Panc1 (cell line): ENCODE measurements around the gene ENOX2. TPM values are rescaled to one million over a fixed set of nuclear protein-coding genes. Genes with fewer than 3 reads are reported as not detected.

Source experiments
- ATAC-seq: fragments of 200-7000 bp; cut with Tn5 transposase; 2 replicates; pipeline ENCODE4 v1.9.1; 2020; ENCODE audit warnings: mild to moderate bottlenecking, moderate library complexity
- BruUV-seq: library from RNA; stranded (reverse); fragments of 400-500 nt; replicated peaks from 2 replicates; lab custom pipeline; 2021; lab: Mats Ljungman, UMichigan
- CTCF ChIA-PET: fragments of 300-600 bp; sonication (Branson Sonifier 250); formaldehyde crosslinking; loops from one replicate; lab custom pipeline; 2022; ENCODE audit warnings: antibody characterized with exemption; lab: Charles Lee
- POLR2A ChIA-PET: fragments of 300-600 bp; sonication (Branson Sonifier 250); formaldehyde crosslinking; loops from one replicate; lab custom pipeline; 2022; ENCODE audit warnings: antibody characterized with exemption; lab: Charles Lee
- DNase-seq: peaks from one replicate; pipeline ENCODE4 v3.0.0-alpha.2; 2010; ENCODE audit warnings: low read depth, low spot score
- H3K27ac ChIP-seq: 2 replicates; pipeline ENCODE4 v1.5.1; 2011; ENCODE audit warnings: mild to moderate bottlenecking, low read length, inconsistent platforms
- H3K27me3 ChIP-seq: fragments of 200-500 bp; sonication (Bioruptor generic); 2 replicates; pipeline ENCODE4 v1.6.0; 2014; ENCODE audit warnings: low read length, inconsistent platforms; ENCODE audit not compliant: control insufficient read depth, insufficient read depth
- H3K36me3 ChIP-seq: fragments of 200-500 bp; sonication (Bioruptor generic); 2 replicates; pipeline ENCODE4 v1.5.1; 2014; ENCODE audit warnings: inconsistent platforms, mild to moderate bottlenecking, low read length, moderate library complexity; ENCODE audit not compliant: control insufficient read depth, insufficient read depth
- H3K4me1 ChIP-seq: 2 replicates; pipeline ENCODE4 v1.5.1; 2011; ENCODE audit warnings: inconsistent platforms, mild to moderate bottlenecking, low read length, moderate library complexity; ENCODE audit not compliant: control insufficient read depth, insufficient read depth
- H3K4me3 ChIP-seq, 2 experiments: 2 replicates each; pipeline ENCODE4 v1.5.1; 2011 to 2012; ENCODE audit warnings: low read depth in 2 of 2, low read length in 2 of 2, mild to moderate bottlenecking in 2 of 2, inconsistent platforms in 1 of 2, moderate library complexity in 1 of 2
- H3K9me3 ChIP-seq: fragments of 200-500 bp; sonication (Bioruptor generic); 2 replicates; pipeline ENCODE4 v1.5.1; 2014; ENCODE audit warnings: low read depth, mild to moderate bottlenecking, inconsistent platforms, low read length, moderate library complexity; ENCODE audit not compliant: control insufficient read depth, insufficient read depth
- CTCF ChIP-seq: fragments of 450-650 bp; IDR thresholded peaks from 2 replicates; pipeline ENCODE4 v1.5.1; 2017; ENCODE audit warnings: mild to moderate bottlenecking
- POLR2AphosphoS5 ChIP-seq: IDR thresholded peaks from 2 replicates; pipeline ENCODE4 v1.6.1; 2012; ENCODE audit warnings: mild to moderate bottlenecking, low read depth, low read length, moderate library complexity
- REST ChIP-seq, 2 experiments: IDR thresholded peaks; 2 replicates each; pipeline ENCODE4 v1.6.1; 2011 to 2012; ENCODE audit warnings: low read depth in 2 of 2, control low read depth in 1 of 2, low read length in 1 of 2, mild to moderate bottlenecking in 1 of 2, moderate library complexity in 1 of 2; ENCODE audit not compliant: insufficient read depth in 1 of 2
- SIN3A ChIP-seq: IDR thresholded peaks from 2 replicates; pipeline ENCODE4 v1.6.1; 2012; ENCODE audit warnings: low read depth, mild to moderate bottlenecking, low read length, moderate library complexity, borderline replicate concordance; ENCODE audit not compliant: insufficient read depth
- TCF7L2 ChIP-seq: IDR thresholded peaks from 2 replicates; pipeline ENCODE4 v1.6.1; 2011; ENCODE audit warnings: mild to moderate bottlenecking, low read depth, low read length, inconsistent platforms
- in situ Hi-C: cut with HindIII; loops from 2 replicates; pipeline ENCODE4 v1.10.0; 2016; ENCODE audit warnings: low sequenced_read_pairs, low pct_unique_long_range_greater_than_20kb
- intact Hi-C: fragments of 100-400 bp; cut with micrococcal nuclease; formaldehyde crosslinking; loops from one replicate; pipeline ENCODE4 v1.10.0; 2022; ENCODE audit not compliant: unreplicated experiment
- total RNA-seq: library from RNA; stranded (reverse); gene quantifications from one replicate; pipeline ENCODE4 v1.2.1, GENCODE V29; 2021; ENCODE audit not compliant: unreplicated experiment

Gene ENOX2
- total RNA-seq, 1 experiment from 2014 or later = 12.4 TPM

- in situ Hi-C loops = no loop called here
- H3K9me3 ChIP-seq = no peaks in the 10 kb centered on the region
- no peak overlapping the region for H3K4me3 ChIP-seq
- POLR2A ChIA-PET = no interaction called here
- no peaks in the 10 kb centered on the region for H3K27me3 ChIP-seq
- no peaks in the 10 kb centered on the region for H3K4me1 ChIP-seq
- BruUV-seq = no TSS peak
- TF ChIP-seq REST (IDR thresholded peaks at IDR 0.05; ENCODE audit: insufficient read depth in 1 of 2, low read depth in 2 of 2, low read length in 1 of 2) (no peak), CTCF (no peak), TCF7L2 (no peak), SIN3A (no peak), POLR2AphosphoS5 (no peak)
- CTCF ChIA-PET = no interaction called here
- DNase-seq = no peak
- no peaks in the 10 kb centered on the region for H3K36me3 ChIP-seq
- intact Hi-C loops = no loop called here
- no peak overlapping the region for H3K27ac ChIP-seq
- no peak for ATAC-seq
These were observed 211.4 kb downstream of the ENOX2 start for GRCh38 chrX:130691576-130691975.

GRCh38 chrX:130688360-130688759, 214.6 kb downstream of the ENOX2 start:
- DNase-seq (no peak), ATAC-seq (no peak)
- Histone ChIP-seq H3K27me3 (no peaks in the 10 kb centered on the region), H3K27ac (no peak overlapping the region), H3K4me3 (no peak overlapping the region), H3K36me3 (no peaks in the 10 kb centered on the region), H3K9me3 (no peaks in the 10 kb centered on the region), H3K4me1 (no peaks in the 10 kb centered on the region)
- POLR2A ChIA-PET = no interaction called here
- no TSS peak for BruUV-seq
- intact Hi-C loops (no loop called here), in situ Hi-C loops (no loop called here)
- no peak for TF ChIP-seq REST (IDR thresholded peaks at IDR 0.05; ENCODE audit: insufficient read depth in 1 of 2, low read depth in 2 of 2, low read length in 1 of 2)
- no peak for TF ChIP-seq TCF7L2
- no peak for TF ChIP-seq SIN3A
- no peak for TF ChIP-seq CTCF
- no peak for TF ChIP-seq POLR2AphosphoS5
- CTCF ChIA-PET = no interaction called here
